ENCODE results near the gene CSPG5.

The CSPG5 gene

GRCh38 chr3:47542471-47543173, 36.0 kb downstream of the CSPG5 start:
- Histone ChIP-seq H3K9me3 (ENCODE audit: control insufficient read depth, insufficient read depth, low read depth, low read length) (no peaks in the 10 kb centered on the region), H3K36me3 (ENCODE audit: control insufficient read depth in 2 of 2, insufficient read depth in 1 of 2, low read length in 2 of 2) (no peaks in the 10 kb centered on the region), H3K27ac (ENCODE audit: extremely low read depth, low read depth, low read length) (no peak overlapping the region), H3K4me3 (ENCODE audit: low read depth, low read length) (no peak overlapping the region), H3K4me1 (ENCODE audit: control insufficient read depth, insufficient read depth, low read length) (no peaks in the 10 kb centered on the region)
- TF ChIP-seq ZNF521 (tag by site-specific recombination; IDR thresholded peaks at IDR 0.05) (no peak), ZNF544 (tag by site-specific recombination; IDR thresholded peaks at IDR 0.05) (no peak), ZNF16 (tag by site-specific recombination; IDR thresholded peaks at IDR 0.05; ENCODE audit: low read depth) (no peak), ZBTB26 (tag by site-specific recombination; optimal IDR thresholded peaks at IDR 0.05) (no peak), ZIC2 (tag by site-specific recombination; IDR thresholded peaks at IDR 0.05) (peak; percentile 50), SP2 (tag by site-specific recombination; IDR thresholded peaks at IDR 0.05) (peak; percentile 21; the same call in 1 of the 2 replicates), ZFHX2 (tag by site-specific recombination; conservative IDR thresholded peaks at IDR 0.05) (peak; percentile 89), EGR2 (tag by site-specific recombination; IDR thresholded peaks at IDR 0.05; ENCODE audit: low read depth) (peak; percentile 74), GFI1B (tag by site-specific recombination; IDR thresholded peaks at IDR 0.05) (no peak), KLF1 (tag by site-specific recombination; IDR thresholded peaks at IDR 0.05) (no peak), ZNF677 (tag by site-specific recombination; IDR thresholded peaks at IDR 0.05) (no peak)
- ChIA-PET POLR2A (interaction anchor here (0.6 kb wide), 1 partner anchor 33 kb away, joined by 3 read pairs; no protein-coding TSS in a partner anchor), CTCF (no interaction called here)

GRCh38 chr3:47541583-47542108, 37.0 kb downstream of the CSPG5 start:
- POLR2A ChIA-PET, result no interaction called here
- H3K4me3 ChIP-seq (ENCODE audit: low read depth, low read length), result no peak overlapping the region
- no peaks in the 10 kb centered on the region for H3K4me1 ChIP-seq (ENCODE audit: control insufficient read depth, insufficient read depth, low read length)
- H3K36me3 ChIP-seq (ENCODE audit: control insufficient read depth in 2 of 2, insufficient read depth in 1 of 2, low read length in 2 of 2), result no peaks in the 10 kb centered on the region
- CTCF ChIA-PET, result interaction anchor here (0.6 kb wide), 1 partner anchor 65 kb away, joined by 3 read pairs; no protein-coding TSS in a partner anchor
- no peaks in the 10 kb centered on the region for H3K9me3 ChIP-seq (ENCODE audit: control insufficient read depth, insufficient read depth, low read depth, low read length)
- no peak overlapping the region for H3K27ac ChIP-seq (ENCODE audit: extremely low read depth, low read depth, low read length)
- TF ChIP-seq ZNF175 (tag by site-specific recombination; IDR thresholded peaks at IDR 0.05) (no peak), ZFP3 (tag by site-specific recombination; IDR thresholded peaks at IDR 0.05; ENCODE audit: low read depth) (no peak), OVOL3 (tag by site-specific recombination; IDR thresholded peaks at IDR 0.05) (no peak), RBAK (tag by site-specific recombination; IDR thresholded peaks at IDR 0.05) (no peak), GLI2 (tag by site-specific recombination; IDR thresholded peaks at IDR 0.05; ENCODE audit: borderline replicate concordance, low read depth) (no peak), ZNF292 (tag by site-specific recombination; IDR thresholded peaks at IDR 0.05; ENCODE audit: borderline replicate concordance, low read depth) (no peak), KLF8 (tag by site-specific recombination; IDR thresholded peaks at IDR 0.05) (no peak), ZBTB26 (tag by site-specific recombination; optimal IDR thresholded peaks at IDR 0.05) (no peak), ZNF776 (tag by site-specific recombination; IDR thresholded peaks at IDR 0.05; ENCODE audit: borderline replicate concordance) (no peak), ZNF2 (tag by site-specific recombination; IDR thresholded peaks at IDR 0.05) (no peak), ZNF600 (tag by site-specific recombination; IDR thresholded peaks at IDR 0.05) (no peak), ZNF449 (tag by site-specific recombination; IDR thresholded peaks at IDR 0.05) (no peak), ZNF114 (tag by site-specific recombination; IDR thresholded peaks at IDR 0.05) (no peak), ZNF184 (tag by site-specific recombination; IDR thresholded peaks at IDR 0.05) (no peak), PRDM1 (tag by site-specific recombination; IDR thresholded peaks at IDR 0.05) (no peak), ZNF394 (tag by site-specific recombination; IDR thresholded peaks at IDR 0.05; ENCODE audit: borderline replicate concordance) (no peak), PATZ1 (tag by site-specific recombination; IDR thresholded peaks at IDR 0.05) (no peak), ZIC2 (tag by site-specific recombination; IDR thresholded peaks at IDR 0.05) (no peak), AEBP2 (tag by site-specific recombination; IDR thresholded peaks at IDR 0.05; ENCODE audit: borderline replicate concordance) (no peak)
